HG03045 (cell line): ENCODE data around the gene SLC22A9.
"Not testable (repeated sequence)": the region's sequence is repeated elsewhere in the genome, so short reads cannot be mapped to it uniquely, and the experiment has no call there.

Experiments
- ATAC-seq: cut with Tn5 transposase; IDR thresholded peaks from one replicate; pipeline ENCODE4 v1.9.1; 2021; ENCODE audit warnings: mild to moderate bottlenecking, moderate library complexity; ENCODE audit not compliant: unreplicated experiment

The SLC22A9 gene

GRCh38 chr11:63369165-63369970, at the start of gene SLC22A9:
TSS of gene SLC22A9 (plus strand) at chr11:63369785. CDS start at chr11:63370057, 272 bp downstream.
- no peak for ATAC-seq

GRCh38 chr11:63321723-63322122, 47.9 kb upstream of the SLC22A9 start:
- no peak for ATAC-seq

- not testable (repeated sequence) for ATAC-seq
These were observed 34.5 kb upstream of the SLC22A9 start for GRCh38 chr11:63335089-63335488.

GRCh38 chr11:63337070-63337469, 32.5 kb upstream of the SLC22A9 start:
- ATAC-seq = no peak

GRCh38 chr11:63343130-63343529, 26.5 kb upstream of the SLC22A9 start:
- ATAC-seq = no peak

- no peak for ATAC-seq
These were observed 17.4 kb upstream of the SLC22A9 start for GRCh38 chr11:63352144-63352543.

- no peak for ATAC-seq
These were observed 7.3 kb upstream of the SLC22A9 start for GRCh38 chr11:63362196-63362793.

- no peak for ATAC-seq
These were observed 495 bp downstream of the SLC22A9 start for GRCh38 chr11:63369971-63370588.

GRCh38 chr11:63371396-63371795, 1.8 kb downstream of the SLC22A9 start:
- ATAC-seq = no peak

GRCh38 chr11:63375434-63375833, 5.8 kb downstream of the SLC22A9 start:
- ATAC-seq = no peak

GRCh38 chr11:63380130-63380529, 10.5 kb downstream of the SLC22A9 start:
- ATAC-seq = no peak

- ATAC-seq = no peak
These were observed 26.1 kb downstream of the SLC22A9 start for GRCh38 chr11:63395697-63396096.

- ATAC-seq = no peak
These were observed 34.8 kb downstream of the SLC22A9 start for GRCh38 chr11:63404161-63404935.

GRCh38 chr11:63405114-63405513, 35.5 kb downstream of the SLC22A9 start:
- ATAC-seq = no peak

GRCh38 chr11:63406458-63406857, 36.9 kb downstream of the SLC22A9 start:
- ATAC-seq = no peak

- no peak for ATAC-seq
These were observed 47.7 kb downstream of the SLC22A9 start for GRCh38 chr11:63417174-63417852.

- ATAC-seq = no peak
These were observed 58.5 kb downstream of the SLC22A9 start for GRCh38 chr11:63427971-63428508.

- not testable (repeated sequence) for ATAC-seq
These were observed 61.1 kb downstream of the SLC22A9 start for GRCh38 chr11:63430731-63431130.

- not testable (repeated sequence) for ATAC-seq
These were observed 65.8 kb downstream of the SLC22A9 start for GRCh38 chr11:63435351-63435750.

- ATAC-seq = not testable (repeated sequence)
These were observed 66.2 kb downstream of the SLC22A9 start for GRCh38 chr11:63435831-63436230.
